Fibroblast of upper back skin (primary cell): Measurements from ENCODE around the gene HINT2.

Source experiments
- DNase-seq: peaks from one replicate; pipeline ENCODE4 v3.0.0-alpha.2; 2013

HINT2 gene

DNA sequence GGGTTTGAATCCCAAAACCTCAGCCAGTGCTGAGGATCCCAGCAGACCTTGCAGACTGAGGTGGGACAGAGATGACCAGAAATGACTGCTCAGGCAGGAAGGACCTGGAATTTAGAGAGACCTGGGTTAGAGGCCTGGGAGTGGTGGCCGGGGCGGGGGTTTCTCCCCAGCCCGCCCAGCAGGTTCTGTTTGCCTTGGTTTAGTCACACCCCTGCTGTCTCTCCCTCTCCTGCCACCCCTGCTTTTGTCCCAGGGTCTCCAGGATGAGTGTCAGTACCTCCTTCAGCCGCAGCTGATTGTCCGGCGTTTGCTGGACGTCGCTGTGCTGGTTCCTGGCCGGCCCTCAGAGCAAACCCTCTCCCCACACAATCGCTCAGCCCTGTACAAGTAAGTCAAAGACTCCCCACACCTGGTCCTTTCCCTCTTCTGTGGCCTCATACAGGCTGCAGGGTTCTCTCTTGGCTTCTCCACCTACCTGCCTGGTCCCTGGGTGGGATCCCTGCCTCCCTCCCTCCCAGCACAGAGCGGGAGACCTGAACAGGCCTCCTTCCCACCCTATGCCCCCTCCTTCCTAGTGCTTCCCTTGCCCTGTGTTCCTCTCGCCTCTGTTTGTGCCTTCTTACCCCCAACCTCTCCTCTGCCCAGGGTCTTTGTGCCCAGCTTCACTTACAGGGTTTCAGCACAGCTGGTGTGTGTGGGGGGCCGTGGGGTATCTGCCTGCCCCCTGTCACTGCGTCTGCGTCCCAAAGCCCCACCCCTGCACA is 26.2 kb upstream of the HINT2 start:
- DNase-seq, result no peak

GRCh38 chr9:35839926-35840325 is 25.1 kb upstream of the HINT2 start:
- DNase-seq, result no peak

DNA sequence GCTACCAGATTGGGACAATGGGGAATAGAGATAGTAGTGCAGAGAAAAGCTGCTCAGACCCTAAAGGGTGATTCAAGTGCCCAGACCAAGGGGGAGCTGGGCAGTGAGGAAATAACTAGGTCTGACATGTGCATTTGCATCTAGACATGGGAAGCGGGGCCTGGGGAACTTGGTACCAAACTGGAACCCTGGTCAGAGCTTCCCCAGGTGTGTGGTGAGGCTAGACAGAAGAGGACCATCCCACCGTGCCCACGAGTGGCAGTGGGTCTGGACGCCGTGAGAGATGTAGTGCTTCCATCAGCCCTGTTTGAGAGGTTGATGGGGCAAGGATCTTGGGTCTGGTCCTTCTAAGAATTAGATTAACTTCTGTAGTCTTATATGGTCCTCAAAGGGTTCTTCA is 21.8 kb upstream of the HINT2 start:
- no peak for DNase-seq

DNA sequence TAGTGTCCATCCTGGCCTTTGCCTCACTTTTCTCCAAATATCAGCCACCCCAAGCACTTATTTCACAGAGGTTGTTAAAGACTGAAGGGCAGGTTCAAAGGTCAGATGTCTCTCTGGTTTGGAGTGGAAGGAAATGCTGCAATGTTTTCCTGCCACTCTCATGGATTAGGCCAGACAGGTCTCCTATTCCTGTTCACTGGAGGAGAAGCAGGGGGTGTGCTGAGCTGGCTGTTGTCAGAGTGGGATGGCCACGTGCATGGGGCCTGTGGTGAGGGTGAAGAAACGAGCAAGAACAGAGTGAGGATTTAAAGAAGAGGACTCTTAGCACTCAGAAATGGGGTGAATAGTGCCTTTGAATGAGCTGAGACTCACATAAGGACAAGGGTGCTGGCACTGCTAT is 20.9 kb upstream of the HINT2 start:
- DNase-seq, result no peak

- no peak for DNase-seq
These were observed 20.4 kb upstream of the HINT2 start for GRCh38 chr9:35835216-35835632.

DNA sequence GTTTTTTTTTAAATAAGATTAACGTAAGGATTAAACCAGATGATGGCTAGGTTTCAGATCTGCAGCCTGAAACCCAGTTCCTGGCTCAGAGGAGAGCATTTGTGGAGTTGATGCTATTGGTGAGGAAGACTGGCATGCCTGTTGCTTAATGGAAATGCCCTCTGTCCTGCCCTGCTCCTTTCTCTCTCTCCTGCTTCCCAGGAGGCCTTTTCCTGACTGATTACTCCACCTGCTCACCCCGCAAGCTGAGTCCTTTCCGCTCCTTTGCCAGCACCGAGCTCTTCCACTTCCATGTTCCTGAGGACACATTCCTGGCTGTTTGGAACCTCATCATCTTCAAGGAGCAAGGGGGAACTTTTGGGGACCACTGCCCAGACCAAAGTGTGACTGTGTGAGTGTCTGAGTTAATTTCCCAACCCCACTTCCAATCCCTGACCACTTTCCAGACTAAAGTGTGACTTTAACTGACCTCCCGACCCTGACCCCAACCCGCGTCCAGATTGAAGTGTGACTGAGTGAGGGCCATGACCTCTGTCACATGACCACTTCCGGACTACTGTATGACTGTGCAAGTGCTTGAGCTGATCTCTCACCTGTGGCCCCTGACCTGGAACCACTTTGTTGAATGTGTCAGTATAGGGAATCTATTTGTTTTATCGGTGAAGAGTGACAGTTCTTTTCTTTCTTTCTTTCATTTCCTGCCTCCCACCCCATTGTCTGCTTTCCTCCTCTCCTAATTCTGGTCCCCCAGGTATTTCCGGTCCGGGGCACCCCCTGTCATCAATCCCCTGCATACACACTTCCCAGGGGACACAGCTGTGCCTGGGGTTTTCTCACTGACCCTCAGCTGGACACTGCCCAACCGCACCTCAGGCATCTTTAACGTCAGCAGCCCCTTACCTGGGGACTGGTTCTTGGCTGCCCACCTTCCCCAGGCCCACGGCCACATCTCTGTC is 19.7 kb upstream of the HINT2 start:
- no peak for DNase-seq

- no peak for DNase-seq
These were observed 18.0 kb upstream of the HINT2 start for GRCh38 chr9:35832814-35833213.

DNA sequence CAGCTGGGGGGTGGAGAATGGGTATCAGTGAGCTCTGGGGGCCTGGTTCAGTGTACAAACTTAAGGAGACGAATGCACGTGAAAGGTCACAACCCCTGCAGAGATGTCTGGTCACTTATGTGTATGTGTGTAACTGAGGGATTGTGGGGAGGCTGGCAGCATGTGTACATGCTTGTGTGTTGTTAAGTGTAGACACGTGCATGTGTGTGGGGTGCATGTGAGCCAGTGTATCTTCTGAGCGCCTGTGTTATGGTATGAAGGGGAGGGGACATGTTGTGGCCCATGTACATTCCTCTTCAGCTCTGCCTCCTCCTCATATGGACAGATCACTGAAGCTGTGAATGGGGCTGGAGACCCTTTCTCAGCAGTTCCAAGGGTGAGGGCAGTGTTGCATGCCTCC is 16.2 kb upstream of the HINT2 start:
- no peak for DNase-seq

- DNase-seq, result no peak
These were observed 14.9 kb upstream of the HINT2 start for GRCh38 chr9:35829764-35830096.

- DNase-seq, result peak; percentile 90
These were observed 14.4 kb upstream of the HINT2 start, which contains the start of gene TMEM8B for GRCh38 chr9:35829084-35829763. Gene TMEM8B, plus strand, starts transcription at chr9:35829228. Its CDS starts 220 bp downstream, at chr9:35829448.

- no peak for DNase-seq
These were observed 13.9 kb upstream of the HINT2 start, which contains the start of gene FAM221B for GRCh38 chr9:35828716-35829083. Gene FAM221B, minus strand, starts transcription at chr9:35828732. Its CDS starts 2,571 bp downstream, at chr9:35826161.

- DNase-seq, result peak; percentile 70
These were observed 12.6 kb upstream of the HINT2 start for GRCh38 chr9:35827486-35827885.

GRCh38 chr9:35826071-35826701 is 11.3 kb upstream of the HINT2 start:
- DNase-seq, result peak; percentile 65

DNA sequence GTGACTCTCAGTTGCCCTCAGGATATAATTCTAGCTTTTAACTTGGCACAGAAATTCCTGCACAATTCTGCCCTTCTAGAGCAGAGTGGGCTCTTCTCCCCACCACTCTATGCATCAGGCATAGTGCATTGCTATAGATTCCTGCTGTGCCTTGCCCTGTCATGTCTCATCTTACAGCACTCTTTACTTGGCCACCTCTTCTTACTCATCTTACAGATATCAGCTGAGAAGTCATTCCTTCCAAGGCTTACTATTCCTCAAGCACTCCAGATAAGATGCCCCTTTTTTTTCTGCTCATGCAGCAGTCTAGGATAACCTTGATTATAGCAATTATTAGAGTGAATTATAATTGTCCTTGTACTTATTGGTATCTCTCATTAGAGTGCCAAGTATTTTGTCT is 8.1 kb upstream of the HINT2 start:
- DNase-seq, result no peak

- peak; percentile 85 for DNase-seq
These were observed 5.2 kb upstream of the HINT2 start for GRCh38 chr9:35820076-35820475.

DNA sequence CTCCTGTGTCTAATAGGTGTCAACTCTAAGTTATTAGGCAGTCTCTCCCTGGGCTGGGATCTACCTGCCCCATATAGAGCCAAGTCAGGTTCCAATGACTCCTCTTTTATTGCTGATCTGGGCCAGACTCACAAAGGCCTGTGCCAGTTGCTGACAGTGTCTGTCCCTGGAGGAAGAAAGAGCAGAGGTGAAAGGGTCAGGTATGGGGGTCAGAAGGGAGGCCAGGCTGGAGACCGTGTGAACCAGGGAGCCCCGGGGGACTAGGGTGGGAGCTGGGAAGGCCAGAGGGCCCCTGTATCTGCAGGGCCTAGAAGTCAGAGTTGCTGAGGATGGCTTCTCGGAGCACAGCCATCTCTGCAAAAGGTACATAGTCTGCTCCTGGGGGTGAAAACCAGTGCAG is 3.5 kb upstream of the HINT2 start:
- no peak for DNase-seq

- DNase-seq, result no peak
These were observed 1.9 kb upstream of the HINT2 start for GRCh38 chr9:35816708-35817107.

- DNase-seq, result peak; percentile 34
These were observed 569 bp downstream of the HINT2 start for GRCh38 chr9:35814106-35814840.

- DNase-seq, result peak; percentile 35
These were observed 1.3 kb downstream of the HINT2 start for GRCh38 chr9:35813434-35814105.

- peak; percentile 96 for DNase-seq
These were observed 2.7 kb downstream of the HINT2 start, which contains the start of gene SPAG8 for GRCh38 chr9:35812025-35812602. Gene SPAG8, minus strand, starts transcription at chr9:35812262. Its CDS starts 115 bp downstream, at chr9:35812147.
